DMS 273 (cell line): ENCODE measurements around the gene SPIN1.

Experiments used
- DNase-seq: peaks from one replicate; lab custom pipeline; 2025; ENCODE audit not compliant: unreplicated experiment; lab: John Stamatoyannopoulos, UW

SPIN1 gene

DNA sequence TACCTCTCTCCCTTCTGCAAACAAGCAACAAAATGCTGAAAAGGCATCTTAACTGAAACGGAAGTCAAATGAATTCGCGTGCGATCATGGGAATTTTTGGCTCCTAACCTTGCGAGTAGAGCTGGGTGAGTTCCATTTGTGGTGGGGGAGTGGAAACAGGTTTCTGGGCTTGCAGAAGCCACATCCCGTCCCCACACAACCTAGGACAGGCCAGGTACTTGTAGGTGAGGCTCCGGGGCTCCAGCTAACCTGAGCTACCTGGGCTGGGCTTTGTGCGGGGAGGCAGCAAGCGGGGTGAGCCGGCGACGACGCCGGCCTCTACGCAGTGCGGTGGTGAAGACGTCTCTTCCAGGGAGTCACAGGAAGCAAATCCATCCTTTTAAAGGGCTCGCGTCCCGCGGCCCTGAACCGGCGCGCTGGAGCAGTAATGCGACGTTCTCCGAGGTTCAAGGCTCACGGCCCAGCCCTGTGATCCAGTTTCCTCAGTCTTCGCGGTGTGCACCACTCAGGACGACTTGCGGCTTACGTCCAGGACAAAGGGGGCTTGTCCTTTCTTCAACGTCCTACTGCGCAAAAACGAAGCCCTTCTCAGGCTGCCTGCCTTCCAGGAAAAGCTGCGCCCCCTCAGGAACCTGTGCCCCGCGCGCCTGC, 567 bp upstream of the SPIN1 start:
- DNase-seq, result peak; percentile 61

DNA sequence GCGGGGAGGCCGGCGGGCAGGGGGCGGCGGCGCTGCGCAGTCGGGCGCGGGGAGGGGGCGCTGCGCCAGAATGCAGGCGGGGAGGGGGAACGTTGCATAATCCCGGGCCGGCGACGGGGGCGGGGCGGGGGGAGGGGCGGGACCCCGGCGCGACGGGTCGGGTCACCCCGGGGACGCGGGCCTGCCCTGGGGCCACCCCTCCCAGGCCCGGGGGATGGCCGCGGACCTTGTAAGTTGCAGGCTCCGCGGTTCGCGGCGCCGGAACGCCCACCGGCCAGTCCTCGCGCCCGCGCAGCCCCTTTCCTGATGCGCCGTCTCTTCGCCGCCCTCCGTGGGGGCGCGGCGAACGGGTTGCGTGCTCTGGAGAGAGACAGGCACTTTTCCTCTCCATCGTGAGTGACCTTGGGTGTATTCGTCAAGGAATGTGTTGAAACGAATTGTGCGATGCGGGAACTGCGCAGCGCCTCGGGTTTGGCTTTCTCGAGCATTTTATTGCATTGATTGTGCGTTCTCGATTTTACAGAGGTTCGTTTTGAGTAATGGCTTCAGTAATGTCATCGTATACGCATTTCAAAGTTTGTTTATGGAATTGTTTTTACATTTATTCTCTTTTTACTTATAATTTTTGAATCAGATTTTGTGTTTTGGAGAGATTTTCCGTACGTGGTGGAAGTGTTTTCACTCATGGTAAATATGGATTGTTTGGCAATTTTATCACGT, 802 bp downstream of the SPIN1 start:
- DNase-seq, result peak; percentile 79

DNA sequence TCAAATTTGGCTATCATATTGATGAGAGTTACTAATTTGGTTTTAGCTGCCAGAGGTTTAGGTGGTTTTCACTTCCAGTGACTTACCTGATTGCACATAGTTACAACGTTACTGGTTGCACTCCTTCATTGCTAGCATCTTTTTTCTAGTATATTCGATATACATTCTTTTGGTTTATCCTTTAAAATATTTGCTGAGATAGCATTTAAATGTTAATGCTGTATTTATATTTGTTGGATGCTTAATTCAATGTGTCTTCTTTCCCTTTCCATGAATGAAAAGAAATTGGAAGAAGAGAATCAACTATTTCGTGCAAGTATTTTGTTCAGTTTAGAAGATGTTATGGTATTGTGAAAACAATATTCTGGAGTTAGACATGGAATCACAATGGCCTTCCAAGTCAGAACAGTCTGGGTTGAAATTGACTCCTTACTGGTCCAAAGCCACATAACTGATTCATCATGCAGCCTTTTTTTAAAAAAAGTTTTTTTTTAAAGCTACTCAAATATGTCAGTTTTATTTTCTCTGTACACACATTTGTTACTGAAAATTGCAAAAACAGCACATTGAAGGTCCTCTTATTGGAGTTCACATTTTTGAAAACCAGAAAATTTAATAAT, 2.2 kb downstream of the SPIN1 start:
- DNase-seq, result no peak

DNA sequence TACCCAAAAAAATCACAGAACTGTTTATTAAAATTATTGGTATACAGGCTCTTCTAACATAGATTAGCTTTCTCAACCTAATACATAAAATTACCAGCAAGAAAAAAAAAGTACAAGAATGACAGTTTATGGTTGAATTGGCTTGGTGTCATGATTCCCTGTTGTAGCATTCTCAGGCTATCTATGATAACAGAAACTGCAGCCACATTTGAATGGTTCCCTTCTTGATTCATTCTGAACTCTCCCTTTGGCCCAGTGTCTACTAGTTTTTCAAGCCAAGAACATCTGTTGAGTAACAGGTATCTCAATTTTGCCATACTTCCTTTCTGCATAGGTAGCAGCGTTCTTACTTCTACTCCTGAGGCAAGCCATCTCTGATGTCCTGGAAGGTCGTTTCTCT, 3.0 kb downstream of the SPIN1 start:
- no peak for DNase-seq

DNA sequence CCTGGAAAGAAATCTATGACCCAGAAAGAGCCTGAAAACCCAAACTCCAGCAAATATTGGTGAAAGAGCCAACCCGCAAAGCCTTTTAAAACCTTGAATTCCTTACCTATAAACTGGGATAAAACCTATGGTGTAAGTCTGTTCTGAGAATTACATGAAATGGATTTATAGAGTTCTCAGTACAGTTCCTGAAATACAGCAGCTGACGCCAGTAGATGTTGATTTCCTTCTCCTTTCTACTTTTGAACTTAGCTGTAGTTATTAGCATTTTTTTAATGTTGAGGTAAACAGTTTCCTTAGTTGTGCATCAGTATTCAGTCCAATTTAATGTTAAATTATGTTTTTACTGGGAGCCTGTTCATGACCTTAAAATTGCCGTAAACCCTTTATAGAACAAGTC, 3.7 kb downstream of the SPIN1 start:
- DNase-seq, result no peak

DNA sequence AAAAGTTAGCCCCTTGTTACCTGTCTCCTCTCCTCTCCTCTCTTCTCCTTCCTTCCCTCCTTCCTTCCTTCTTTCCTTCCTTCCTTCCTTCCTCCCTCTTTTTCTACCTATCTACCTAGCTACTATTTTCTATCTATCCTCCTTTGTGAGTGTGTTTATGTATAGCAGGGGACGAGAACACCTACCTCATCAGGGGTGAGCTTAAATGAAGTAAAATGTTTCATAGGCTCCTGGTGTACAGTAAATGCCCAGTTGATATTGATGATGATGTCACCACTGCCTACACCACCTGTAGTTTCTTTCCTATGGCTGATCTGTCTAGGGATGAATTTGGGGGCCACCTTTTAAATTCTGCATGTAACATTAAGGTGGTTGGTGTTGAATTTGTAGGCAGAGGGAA, 4.3 kb downstream of the SPIN1 start:
- DNase-seq, result no peak

DNA sequence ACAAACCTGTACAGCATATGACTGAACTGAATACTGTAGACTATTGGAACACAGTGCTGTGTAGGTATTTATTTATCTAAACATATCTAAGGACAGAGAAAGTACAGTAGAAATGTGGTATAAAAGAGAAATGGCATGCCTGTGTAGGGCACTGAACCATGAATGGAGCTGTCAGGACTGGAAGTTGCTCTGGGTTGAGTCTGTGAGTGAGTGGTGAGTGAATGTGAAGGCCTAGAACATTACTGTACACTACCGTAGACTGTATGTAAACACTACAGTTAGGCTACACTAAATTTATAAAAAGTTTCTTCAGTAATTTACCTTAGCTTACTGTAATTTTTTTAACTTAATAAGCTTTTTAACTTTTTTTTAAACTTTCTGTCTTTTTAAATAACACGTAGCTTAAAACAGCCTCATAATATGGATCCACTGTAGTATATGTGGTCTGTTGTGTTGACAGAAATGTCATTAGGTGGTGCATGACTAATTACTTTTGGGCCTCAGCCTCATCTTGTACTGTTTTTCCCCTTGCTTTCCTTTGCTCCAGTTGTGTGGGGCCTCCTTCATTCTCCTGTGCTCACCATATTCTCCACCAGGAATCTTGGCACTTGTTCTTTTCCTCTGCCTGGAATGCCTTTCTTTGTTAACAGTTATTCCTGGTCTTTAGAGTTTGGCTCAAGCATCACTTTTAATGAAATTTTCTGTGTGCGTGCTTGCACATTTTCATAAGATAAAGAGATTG, 8.8 kb downstream of the SPIN1 start:
- no peak for DNase-seq

DNA sequence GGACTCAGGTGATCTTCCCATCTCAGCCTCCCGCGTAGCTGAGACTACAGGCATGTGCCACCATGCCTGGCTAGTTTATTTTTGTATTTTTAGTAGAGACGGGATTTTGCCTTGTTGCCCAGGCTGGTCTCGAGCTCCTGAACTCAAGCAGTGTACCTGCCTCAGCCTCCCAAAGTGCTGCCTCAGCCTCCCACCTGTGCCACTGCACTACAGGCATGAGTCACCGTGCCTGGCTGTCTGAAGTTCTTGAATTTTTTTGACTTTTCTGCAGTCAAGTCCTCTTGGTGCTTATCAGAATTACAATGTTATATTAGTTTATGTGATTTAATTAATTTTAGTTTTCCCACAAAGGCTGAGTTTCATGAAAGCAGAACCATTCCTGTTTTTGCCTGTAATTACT, 9.8 kb downstream of the SPIN1 start:
- DNase-seq, result no peak

DNA sequence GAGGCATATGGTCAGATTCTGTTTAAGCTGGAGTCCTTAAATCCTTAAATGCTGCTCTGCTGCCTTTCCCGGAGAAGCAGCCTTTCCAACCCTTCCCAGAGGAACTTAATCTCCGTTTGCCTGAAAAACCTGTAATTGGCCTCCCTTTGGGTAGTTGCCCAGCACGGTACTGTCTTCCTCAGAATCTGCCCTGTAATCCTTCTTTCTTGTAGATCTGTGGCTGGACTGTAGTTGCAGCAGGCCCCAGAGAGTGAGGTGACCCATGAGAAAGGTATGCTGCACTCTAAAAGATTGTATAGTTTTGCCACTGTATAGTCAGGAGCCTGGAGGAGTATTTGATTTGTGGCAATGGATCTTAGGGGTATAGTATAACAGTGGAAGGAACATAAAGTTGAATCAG, 11.7 kb downstream of the SPIN1 start:
- DNase-seq, result no peak

DNA sequence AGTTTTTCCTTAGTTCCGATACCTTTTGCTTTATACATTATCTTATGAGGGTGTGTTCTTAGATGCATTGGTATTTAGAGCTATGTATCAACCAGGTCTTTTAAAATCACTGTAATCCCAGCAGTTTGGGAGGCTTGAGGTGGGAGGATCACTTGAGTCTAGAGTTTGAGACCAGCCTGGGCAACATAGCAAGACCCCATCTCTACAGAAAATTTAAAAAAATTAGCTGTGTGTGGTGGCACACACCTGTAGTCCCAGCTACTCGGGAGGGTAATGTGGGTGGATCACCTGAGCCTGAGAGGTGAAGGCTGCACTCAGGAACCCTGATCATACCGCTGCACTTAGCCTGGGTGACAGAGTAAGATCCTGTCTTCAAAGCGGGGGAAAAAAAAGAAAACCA, 15.1 kb downstream of the SPIN1 start:
- no peak for DNase-seq

DNA sequence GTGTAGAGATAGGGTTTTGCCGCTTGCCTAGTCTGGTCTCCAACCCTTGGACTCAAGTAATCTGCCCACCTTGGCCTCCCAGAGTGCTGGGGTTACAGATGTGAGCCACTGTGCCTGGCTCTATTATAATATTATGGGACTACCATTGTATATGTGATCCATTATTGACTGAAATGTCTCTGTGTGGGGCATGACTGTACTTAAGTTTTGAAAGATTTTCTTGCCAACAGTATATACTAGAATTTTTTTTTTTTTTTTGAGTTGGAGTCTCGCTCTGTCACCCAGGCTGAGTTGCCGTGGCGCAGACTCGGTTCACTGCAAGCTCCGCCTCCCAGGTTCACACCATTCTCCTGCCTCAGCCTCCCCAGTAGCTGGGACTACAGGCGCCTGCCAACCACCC, 17.8 kb downstream of the SPIN1 start:
- no peak for DNase-seq

DNA sequence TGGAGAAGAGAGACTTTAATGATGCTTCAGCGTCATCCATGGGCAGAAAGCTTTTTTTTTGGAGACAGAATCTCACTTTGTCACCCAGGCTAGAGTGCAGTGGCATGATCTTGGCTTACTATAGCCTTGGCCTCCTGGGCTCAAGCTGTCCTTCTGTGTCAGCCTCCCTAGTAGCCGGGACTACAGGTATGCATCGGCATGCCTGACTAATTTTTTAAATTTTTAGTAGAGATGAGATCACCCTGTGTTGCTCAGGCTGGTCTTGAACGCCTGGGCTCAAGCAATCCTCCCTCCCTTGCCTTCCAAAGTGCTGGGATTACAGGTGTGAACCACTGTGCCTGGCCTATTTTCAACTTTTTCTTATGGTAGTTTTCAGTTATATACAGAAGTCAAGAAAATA, 23.2 kb downstream of the SPIN1 start:
- no peak for DNase-seq

DNA sequence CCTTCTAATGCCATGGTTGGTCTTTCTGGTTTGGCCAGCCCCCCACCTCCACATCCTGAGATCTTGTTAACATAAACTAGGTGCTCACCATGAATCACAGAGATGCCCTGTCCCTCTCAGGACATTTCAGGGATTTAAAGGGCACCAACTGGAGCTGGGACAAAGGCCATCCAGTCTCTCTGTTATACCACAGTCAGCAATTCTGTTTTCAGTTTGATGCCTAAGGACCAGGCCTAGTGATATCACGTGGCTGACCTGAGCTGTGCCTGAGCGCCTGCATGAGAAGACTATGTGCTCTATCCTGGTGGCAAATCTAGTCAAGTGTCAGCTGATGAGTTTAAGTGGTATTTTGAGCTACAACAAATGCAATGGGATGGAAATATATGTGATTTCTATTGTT, 26.1 kb downstream of the SPIN1 start:
- no peak for DNase-seq

DNA sequence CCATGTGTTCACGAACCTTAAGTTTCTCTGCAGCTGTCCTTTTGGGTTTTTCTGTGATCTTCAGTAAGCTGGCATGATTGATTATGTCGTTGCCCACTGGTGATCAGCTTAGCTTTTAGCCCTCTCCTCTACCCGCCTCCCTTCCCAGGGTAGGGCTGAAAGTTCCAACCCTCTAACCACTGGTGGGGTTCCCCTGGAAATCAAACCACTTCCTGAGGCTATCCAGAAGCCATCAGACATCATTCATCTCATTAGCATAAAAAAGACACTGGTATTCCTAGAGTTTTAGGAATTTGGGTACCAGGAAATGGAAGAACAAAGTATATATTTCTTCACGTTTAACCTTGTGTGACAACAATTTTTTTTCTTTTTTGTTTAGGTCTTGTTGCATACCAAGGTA, 29.8 kb downstream of the SPIN1 start:
- no peak for DNase-seq

DNA sequence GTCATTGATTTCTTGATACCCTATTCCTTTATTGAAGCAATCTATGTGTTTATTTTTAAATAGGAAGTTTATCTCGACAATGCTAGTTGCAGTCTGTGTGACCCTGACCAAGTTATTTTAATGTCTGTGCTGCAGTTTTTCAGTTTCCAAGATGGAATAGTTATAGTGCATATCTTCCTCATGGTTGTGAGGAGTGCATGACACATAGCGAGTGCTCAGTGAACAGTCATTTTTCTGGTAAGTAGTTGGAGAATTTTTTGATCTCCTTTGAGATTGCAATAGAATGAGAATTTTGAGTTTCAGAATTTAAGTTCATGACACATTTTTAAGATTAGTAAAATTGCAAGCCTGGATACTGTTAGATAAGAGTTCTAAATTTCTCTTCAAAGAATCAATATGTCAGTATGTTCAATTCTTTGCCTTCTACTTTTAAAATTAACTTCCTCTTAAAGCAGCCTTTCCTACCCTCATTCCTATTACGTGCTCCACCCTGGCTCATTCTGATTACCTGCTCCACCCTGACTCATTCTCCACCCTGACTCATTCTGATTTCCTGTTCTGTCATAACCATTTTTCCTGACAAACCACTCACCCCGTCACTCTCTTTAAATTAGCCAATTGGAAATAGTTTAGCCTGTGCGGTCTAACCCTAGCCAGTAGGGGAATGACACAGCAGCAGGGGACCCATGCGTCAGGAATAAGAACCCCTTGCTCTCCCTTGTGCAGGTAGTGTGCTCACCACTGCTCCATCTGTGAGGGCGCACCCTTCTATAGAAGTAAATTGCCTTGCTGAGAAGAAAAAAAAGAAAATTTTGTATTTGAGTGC, 30.7 kb downstream of the SPIN1 start:
- DNase-seq, result no peak

DNA sequence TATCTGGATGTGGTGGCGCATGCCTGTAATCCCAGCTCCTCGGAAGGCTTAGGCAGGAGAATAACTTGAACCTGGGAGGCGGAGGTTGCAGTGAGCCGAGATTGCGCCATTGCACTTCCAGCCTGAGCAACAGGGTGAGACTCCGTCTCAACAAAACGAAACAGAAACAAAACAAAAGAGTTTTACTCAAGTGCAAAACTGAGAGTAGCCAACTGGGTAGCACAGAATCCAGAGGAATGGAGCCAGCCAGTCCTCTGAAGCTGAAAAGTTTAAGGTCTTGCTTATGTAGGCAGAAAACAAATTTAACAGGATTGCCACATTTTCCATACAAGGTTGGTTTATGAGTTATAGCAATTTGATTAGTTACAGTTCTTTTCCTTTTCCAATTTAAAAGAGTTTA, 32.0 kb downstream of the SPIN1 start:
- no peak for DNase-seq

DNA sequence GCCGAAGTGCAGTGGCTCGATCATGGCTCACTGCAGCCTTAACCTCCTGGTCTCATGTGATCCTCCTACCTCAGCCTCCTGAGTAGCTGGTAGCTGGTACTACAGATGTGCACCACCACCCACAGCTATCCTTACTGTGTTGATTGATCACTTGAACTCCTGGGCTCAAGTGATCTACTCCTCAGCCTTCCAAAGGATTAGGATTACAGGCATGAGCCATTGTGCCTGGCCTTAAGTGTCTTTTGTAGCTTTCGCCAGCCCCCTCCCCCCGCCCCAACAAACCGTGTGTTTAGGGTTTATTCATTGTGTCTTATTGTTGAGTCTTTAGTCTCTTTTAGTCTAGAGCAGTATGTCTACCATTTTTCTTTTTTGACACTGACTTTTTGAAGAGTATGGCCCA, 33.1 kb downstream of the SPIN1 start:
- DNase-seq, result no peak

DNA sequence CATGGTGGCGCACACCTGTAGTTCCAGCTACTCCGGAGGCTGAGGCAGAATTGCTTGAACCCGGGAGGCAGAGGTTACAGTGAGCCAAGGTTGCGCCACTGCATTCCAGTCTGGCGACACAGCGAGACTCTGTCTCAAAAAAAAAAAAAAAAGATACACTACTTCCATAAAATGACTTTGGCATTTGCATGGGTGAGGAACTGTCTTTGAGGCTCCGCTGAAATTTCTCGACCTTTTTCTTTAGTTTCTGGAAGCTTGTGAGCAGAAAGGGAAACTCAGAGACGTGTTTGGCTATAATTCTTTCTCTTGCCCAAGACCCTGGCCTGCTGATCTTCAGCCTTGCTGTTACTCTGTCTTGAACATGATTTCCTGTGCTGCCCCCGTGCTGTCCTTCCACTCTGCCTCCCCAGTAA, 37.3 kb downstream of the SPIN1 start:
- no peak for DNase-seq

DNA sequence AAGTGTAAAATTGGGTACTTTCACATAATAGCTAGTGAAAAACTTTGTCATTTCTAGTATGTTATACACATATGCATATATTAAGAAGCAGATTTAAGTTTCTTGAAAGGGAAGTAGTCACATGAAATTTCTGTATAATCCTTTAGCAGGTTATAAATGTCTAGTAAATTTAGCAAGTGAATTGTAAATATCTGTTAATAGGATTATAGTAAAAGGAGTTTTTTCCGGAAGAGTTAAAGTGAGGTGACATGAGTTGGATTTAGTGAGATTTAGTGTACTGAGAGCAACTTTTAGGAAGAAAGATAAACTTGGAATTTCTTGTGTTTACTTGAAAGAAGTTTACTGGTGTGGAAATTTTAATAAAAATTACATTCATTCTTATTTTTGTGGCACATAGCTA, 38.4 kb downstream of the SPIN1 start:
- no peak for DNase-seq

DNA sequence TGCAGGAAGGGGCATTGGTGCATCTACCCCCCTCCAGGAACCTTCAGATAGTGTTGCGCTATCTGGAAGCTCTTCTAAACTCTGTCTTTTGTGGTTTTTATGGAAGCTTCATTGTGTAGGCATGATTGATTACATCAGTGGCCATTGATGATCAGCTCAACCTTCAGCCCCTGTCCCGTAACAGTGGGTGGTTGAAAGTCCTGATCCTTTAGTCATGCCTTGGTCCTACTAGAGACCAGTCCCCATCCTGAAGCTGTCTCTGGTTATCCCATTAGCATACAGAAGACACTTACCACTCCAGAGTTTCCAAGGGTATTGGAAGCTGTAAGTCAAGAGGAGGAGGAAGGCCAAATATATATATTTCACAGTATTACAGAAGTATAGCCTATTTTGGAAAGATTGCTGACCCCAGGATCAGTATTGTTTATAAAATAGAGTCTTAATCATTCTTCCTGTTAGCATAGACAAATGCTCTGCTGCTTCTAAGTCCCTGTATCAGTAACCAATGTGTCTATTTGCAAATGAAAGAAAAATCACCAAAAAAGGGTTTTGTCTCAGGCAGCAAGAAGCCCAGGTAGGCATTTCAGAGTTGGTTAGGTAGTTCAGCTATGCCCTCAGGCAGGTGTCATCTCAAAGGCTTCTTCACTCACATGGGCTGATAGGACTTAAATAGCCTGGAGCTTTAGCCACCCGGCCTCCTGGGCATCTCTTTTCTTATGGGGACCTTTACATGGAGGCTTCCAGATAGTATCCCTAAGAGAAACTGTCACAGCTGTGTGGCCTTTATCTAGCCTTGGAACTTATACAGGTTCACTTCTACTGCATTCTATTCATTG, 41.6 kb downstream of the SPIN1 start:
- no peak for DNase-seq
